Transverse colon (tissue), 4 donors: Measurements from ENCODE around the gene PTCD1. TPM values are rescaled to one million over a fixed set of nuclear protein-coding genes. Genes with fewer than 3 reads are reported as not detected.
A peak's percentile ranks its signal among the peaks of the same experiment; 100 is the strongest.

Source experiments
- DNase-seq: peaks from one replicate; pipeline ENCODE4 v3.0.0-alpha.2; 2019
- H3K27ac ChIP-seq, 4 donors: fragments of 200-600 bp; sonication (generic); 2 replicates each; pipeline ENCODE4 v1.5.1; 2016 to 2018; ENCODE audit warnings: inconsistent platforms in 4 of 4
- H3K27me3 ChIP-seq: fragments of 200-600 bp; sonication (generic); 2 replicates; pipeline ENCODE4 v1.5.1; 2017; ENCODE audit warnings: inconsistent platforms
- H3K36me3 ChIP-seq, 4 donors: fragments of 200-600 bp; sonication (generic); 2 replicates each; pipeline ENCODE4 v1.5.1; 2017 to 2019; ENCODE audit warnings: inconsistent platforms in 4 of 4
- H3K4me1 ChIP-seq, 4 donors: fragments of 200-600 bp; sonication (generic); 2 replicates each; pipeline ENCODE4 v1.5.1; 2017 to 2020; ENCODE audit warnings: inconsistent platforms in 4 of 4
- H3K4me3 ChIP-seq, 4 donors: fragments of 200-600 bp; sonication (generic); 1 replicate in 1 of 4; 2 replicates in 3 of 4; pipeline versions ENCODE4 v1.5.1 to v1.6.1; 2017 to 2019; ENCODE audit warnings: inconsistent platforms in 4 of 4
- H3K9me3 ChIP-seq, 2 donors: fragments of 200-600 bp; sonication (generic); 2 replicates each; pipeline ENCODE4 v1.5.1; 2017 to 2019; ENCODE audit warnings: inconsistent platforms in 2 of 2
- EP300 ChIP-seq: sonication (generic); formaldehyde crosslinking; IDR thresholded peaks from one replicate; pipeline ENCODE4 v1.6.1; 2017; ENCODE audit warnings: antibody characterized with exemption, low read depth
- POLR2A ChIP-seq: fragments of 450-650 bp; IDR thresholded peaks from one replicate; pipeline ENCODE4 v1.6.1; 2016; ENCODE audit warnings: antibody characterized with exemption, mild to moderate bottlenecking, moderate library complexity
- POLR2AphosphoS5 ChIP-seq, 3 donors: sonication (generic); formaldehyde crosslinking; IDR thresholded peaks; one replicate each; pipeline ENCODE4 v1.6.1; 2016; ENCODE audit warnings: antibody characterized with exemption in 3 of 3
- WGBS, 2 donors: methylation state at CpG; one replicate each; pipeline ENCODE4 v1.1.5; 2018; ENCODE audit warnings: low coverage in 1 of 2; 5-methylcytosine and 5-hydroxymethylcytosine counted together
- in situ Hi-C, 4 donors: fragments of 200-750 bp; cut with MboI; loops; one replicate each; pipeline versions ENCODE4 v1.15.0 to v1.15.1; 2017; ENCODE audit warnings: low sequenced_read_pairs in 3 of 4, low pct_ligation_motif_present in 1 of 4, low pct_unique_long_range_greater_than_20kb in 1 of 4
- intact Hi-C: fragments of 100-400 bp; cut with DNase I; formaldehyde crosslinking; loops from one replicate; pipeline ENCODE4 v1.15.1; 2023; ENCODE audit warnings: low total_unique reads
- total RNA-seq, 4 donors: library from RNA; depleted of rRNA; stranded (reverse); fragments of >200 nt; gene quantifications; one replicate each; pipeline ENCODE4 v1.1.0, GENCODE V29; 2016
- TF ChIP-seq, protein P1 (sequence below), 5 experiments: fragments of 200-600 bp in 3 of 5; fragments of 450-650 bp in 2 of 5; sonication (generic) in 3 of 5; IDR thresholded peaks; 1 replicate in 2 of 5; 2 replicates in 3 of 5; pipeline ENCODE4 v1.5.1; 2016 to 2017; ENCODE audit warnings: antibody characterized with exemption in 5 of 5, inconsistent platforms in 3 of 5, mild to moderate bottlenecking in 2 of 5, moderate library complexity in 1 of 5

The PTCD1 gene
- total RNA-seq, 4 donors from 2014 or later = 1.8 to 38.2 (median 5.5) TPM

DNA sequence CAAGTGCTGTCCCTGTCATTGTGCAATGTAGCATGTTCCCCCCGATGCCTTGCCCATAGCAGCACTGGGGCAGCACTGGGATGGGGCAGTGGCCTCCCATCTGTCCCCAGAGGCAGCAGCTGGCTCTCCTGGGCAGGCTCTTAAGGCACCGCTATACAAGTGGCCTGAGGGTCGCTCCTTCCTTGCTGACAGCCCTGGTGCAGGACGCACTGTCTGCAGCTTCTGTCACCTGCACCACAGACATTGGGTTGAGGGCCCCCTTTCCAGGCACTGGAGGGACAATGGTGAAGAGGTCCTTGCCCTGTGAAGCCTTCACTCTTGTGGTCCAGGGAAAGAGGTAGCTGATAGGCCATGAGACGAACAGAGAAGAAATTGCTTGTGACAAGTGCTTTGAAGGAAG lies 10.7 kb upstream of the PTCD1 start:
- H3K4me1 ChIP-seq = no peaks in the 10 kb centered on the region
- no peaks in the 10 kb centered on the region for H3K27me3 ChIP-seq
- WGBS, 2 donors = 81 to 96% methylated on average over 2 to 5 of the region's 5 CpGs
- no peak overlapping the region for H3K27ac ChIP-seq
- TF ChIP-seq POLR2A (no peak), POLR2AphosphoS5 (IDR thresholded peaks at IDR 0.05) (no peak), EP300 (no peak)
- TF ChIP-seq, protein P1, sequence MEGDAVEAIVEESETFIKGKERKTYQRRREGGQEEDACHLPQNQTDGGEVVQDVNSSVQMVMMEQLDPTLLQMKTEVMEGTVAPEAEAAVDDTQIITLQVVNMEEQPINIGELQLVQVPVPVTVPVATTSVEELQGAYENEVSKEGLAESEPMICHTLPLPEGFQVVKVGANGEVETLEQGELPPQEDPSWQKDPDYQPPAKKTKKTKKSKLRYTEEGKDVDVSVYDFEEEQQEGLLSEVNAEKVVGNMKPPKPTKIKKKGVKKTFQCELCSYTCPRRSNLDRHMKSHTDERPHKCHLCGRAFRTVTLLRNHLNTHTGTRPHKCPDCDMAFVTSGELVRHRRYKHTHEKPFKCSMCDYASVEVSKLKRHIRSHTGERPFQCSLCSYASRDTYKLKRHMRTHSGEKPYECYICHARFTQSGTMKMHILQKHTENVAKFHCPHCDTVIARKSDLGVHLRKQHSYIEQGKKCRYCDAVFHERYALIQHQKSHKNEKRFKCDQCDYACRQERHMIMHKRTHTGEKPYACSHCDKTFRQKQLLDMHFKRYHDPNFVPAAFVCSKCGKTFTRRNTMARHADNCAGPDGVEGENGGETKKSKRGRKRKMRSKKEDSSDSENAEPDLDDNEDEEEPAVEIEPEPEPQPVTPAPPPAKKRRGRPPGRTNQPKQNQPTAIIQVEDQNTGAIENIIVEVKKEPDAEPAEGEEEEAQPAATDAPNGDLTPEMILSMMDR (IDR thresholded peaks at IDR 0.05) = no peak
- H3K4me3 ChIP-seq = no peak overlapping the region
- peaks cover 0 to 48% (median 8%) of the 10 kb centered on the region in 4 donors for H3K36me3 ChIP-seq
- intact Hi-C loops (no loop called here), in situ Hi-C loops (no loop called here)
- H3K9me3 ChIP-seq = no peaks in the 10 kb centered on the region
- no peak for DNase-seq

DNA sequence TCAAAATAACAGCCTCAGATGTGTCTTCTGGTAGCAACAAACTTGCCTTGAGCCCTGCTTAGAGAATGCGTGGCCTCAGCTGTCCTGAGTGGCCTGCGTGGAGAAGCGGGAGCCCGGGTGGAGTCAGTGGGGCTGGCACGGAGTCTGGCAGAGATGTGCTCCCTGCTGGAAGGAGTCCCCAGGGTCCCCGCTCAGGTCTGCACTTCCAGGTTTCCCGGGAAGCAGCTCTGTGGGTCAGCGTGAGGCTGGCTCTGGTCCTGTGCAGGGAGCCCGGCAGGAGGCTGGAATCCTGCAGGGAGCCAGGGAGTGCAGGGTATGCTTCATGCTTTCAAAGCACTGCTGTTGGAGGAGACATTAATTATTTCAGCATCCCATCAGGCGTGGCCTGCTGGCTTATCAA lies 10.3 kb upstream of the PTCD1 start:
- Histone ChIP-seq H3K36me3 (peaks cover 0 to 48% (median 8%) of the 10 kb centered on the region in 4 donors), H3K27me3 (no peaks in the 10 kb centered on the region), H3K4me1 (no peaks in the 10 kb centered on the region), H3K9me3 (no peaks in the 10 kb centered on the region), H3K4me3 (no peak overlapping the region), H3K27ac (no peak overlapping the region)
- in situ Hi-C loops = no loop called here
- TF ChIP-seq EP300 (no peak), POLR2A (no peak), POLR2AphosphoS5 (IDR thresholded peaks at IDR 0.05) (no peak)
- WGBS, 2 donors = 90% methylated on average over 10 of the region's 10 CpGs; no CpG with 5 or more reads in 1 of the 2 donors
- intact Hi-C loops = no loop called here
- DNase-seq = no peak

DNA sequence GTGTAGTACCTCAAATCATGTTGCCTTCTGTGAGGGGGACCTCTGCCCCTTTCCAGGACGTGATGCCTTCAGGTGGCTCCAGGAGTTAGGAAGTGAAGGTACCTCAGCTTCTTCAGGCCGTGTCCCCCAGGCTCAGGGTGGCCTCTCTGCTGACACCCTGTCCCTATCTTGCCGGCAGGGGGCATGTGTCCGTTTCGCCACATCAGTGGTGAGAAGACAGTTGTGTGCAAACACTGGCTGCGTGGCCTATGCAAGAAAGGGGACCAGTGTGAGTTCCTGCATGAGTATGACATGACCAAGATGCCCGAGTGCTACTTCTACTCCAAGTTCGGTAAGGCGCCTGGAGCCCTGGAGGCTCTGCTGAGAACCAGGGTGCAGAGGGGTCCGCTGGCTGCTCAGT lies 9.3 kb upstream of the PTCD1 start:
- intact Hi-C loops = no loop called here
- Histone ChIP-seq H3K4me3 (no peak overlapping the region), H3K36me3 (peaks cover 0 to 48% (median 8%) of the 10 kb centered on the region in 4 donors), H3K4me1 (no peaks in the 10 kb centered on the region), H3K9me3 (no peaks in the 10 kb centered on the region), H3K27me3 (no peaks in the 10 kb centered on the region), H3K27ac (no peak overlapping the region)
- in situ Hi-C loops = no loop called here
- DNase-seq = no peak
- 80% methylated on average over 10 of the region's 10 CpGs; no CpG with 5 or more reads in 1 of the 2 donors for WGBS, 2 donors
- TF ChIP-seq POLR2AphosphoS5 (IDR thresholded peaks at IDR 0.05) (no peak), EP300 (no peak)
- TF ChIP-seq, protein P1 (IDR thresholded peaks at IDR 0.05) = peak in 1 of 5 experiments; percentile 12

DNA sequence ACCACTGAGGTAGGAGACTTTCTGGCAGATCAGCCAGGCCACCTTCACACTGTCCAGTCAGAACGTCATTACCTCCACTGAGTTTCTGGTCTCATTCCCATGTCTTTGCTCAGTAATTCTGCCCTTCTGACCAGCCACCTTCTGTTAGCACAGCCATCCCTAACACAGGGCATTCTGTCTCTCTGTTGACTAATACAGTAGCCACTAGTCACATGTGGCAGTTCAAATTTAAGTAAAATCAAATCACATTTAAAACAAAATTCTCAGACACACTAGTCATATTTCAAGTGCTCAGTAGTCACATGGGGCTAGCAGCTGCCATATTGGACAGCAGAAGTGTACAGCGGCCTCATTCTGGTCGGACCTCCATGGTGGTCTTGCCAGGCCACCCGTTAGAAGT lies 7.5 kb upstream of the PTCD1 start:
- intact Hi-C loops = no loop called here
- no peak overlapping the region for H3K4me3 ChIP-seq
- no peaks in the 10 kb centered on the region for H3K9me3 ChIP-seq
- no peak overlapping the region for H3K27ac ChIP-seq
- peaks cover 0 to 47% (median 8%) of the 10 kb centered on the region in 4 donors for H3K36me3 ChIP-seq
- H3K4me1 ChIP-seq = peaks cover 0 to 3% (median 0%) of the 10 kb centered on the region in 4 donors
- no peak for DNase-seq
- TF ChIP-seq POLR2AphosphoS5 (IDR thresholded peaks at IDR 0.05) (no peak), POLR2A (no peak), EP300 (no peak)
- TF ChIP-seq, protein P1 (IDR thresholded peaks at IDR 0.05) = no peak
- in situ Hi-C loops = no loop called here
- 84% methylated on average over 4 of the region's 4 CpGs; no CpG with 5 or more reads in 1 of the 2 donors for WGBS, 2 donors
- H3K27me3 ChIP-seq = no peaks in the 10 kb centered on the region

DNA sequence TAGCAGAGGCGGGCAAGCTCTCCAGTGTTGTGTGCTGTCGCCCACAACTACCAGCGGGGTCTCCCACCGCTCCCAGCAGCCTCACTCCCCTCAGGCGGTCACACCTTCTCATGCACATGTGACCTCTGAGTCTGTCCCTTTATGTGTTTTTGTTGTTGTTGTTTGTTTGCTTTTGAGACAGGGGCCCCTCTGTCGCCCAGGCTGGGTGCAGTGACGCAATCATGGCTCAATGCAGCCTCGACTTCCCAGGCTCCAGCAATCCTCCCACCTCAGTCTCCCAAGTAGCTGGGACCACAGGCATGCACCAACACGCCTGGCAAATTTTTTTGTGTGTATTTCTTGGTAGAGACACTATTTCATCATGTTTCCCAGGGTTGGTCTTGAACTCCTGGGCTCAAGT lies 1.6 kb upstream of the PTCD1 start:
- TF ChIP-seq POLR2AphosphoS5 (IDR thresholded peaks at IDR 0.05) (no peak), POLR2A (no peak), EP300 (no peak)
- TF ChIP-seq, protein P1 (IDR thresholded peaks at IDR 0.05) = no peak
- Histone ChIP-seq H3K4me3 (peak overlapping the region in 2 of 4 donors; percentile 88 to 99), H3K9me3 (no peaks in the 10 kb centered on the region), H3K27me3 (no peaks in the 10 kb centered on the region), H3K36me3 (peaks cover 0 to 8% (median 2%) of the 10 kb centered on the region in 4 donors), H3K4me1 (peaks cover 9 to 22% (median 19%) of the 10 kb centered on the region in 4 donors), H3K27ac (no peak overlapping the region)
- DNase-seq = no peak
- 81% methylated on average over 9 of the region's 9 CpGs; no CpG with 5 or more reads in 1 of the 2 donors for WGBS, 2 donors
- intact Hi-C loops = no loop called here
- in situ Hi-C loops = no loop called here
